ENCODE data around the gene PLEKHA7.

The PLEKHA7 gene

DNA sequence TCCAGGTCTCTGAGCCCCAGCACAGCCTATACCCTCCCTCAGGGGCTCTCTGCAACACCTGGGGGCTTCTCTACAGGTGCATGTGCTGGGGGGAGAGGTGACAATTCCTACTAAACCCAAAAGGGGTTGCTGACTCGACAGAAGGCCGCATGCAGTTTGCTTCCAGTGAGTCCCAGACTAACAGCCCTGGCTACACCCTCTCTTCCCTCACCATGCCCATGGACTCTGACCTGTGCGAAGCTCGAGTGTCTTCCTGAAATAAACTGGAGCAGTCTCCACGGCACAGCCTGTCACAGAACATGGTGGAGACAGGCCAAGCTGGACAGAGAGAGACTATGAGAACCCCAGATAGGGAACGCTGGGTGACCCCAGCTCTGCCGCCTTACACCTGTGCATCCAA is 16.6 kb downstream of the PLEKHA7 start:
- TF ChIP-seq, protein P1, sequence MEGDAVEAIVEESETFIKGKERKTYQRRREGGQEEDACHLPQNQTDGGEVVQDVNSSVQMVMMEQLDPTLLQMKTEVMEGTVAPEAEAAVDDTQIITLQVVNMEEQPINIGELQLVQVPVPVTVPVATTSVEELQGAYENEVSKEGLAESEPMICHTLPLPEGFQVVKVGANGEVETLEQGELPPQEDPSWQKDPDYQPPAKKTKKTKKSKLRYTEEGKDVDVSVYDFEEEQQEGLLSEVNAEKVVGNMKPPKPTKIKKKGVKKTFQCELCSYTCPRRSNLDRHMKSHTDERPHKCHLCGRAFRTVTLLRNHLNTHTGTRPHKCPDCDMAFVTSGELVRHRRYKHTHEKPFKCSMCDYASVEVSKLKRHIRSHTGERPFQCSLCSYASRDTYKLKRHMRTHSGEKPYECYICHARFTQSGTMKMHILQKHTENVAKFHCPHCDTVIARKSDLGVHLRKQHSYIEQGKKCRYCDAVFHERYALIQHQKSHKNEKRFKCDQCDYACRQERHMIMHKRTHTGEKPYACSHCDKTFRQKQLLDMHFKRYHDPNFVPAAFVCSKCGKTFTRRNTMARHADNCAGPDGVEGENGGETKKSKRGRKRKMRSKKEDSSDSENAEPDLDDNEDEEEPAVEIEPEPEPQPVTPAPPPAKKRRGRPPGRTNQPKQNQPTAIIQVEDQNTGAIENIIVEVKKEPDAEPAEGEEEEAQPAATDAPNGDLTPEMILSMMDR (IDR thresholded peaks at IDR 0.05; ENCODE audit: low read depth, low read length, missing control alignments), result no peak
- no peak overlapping the region for H3K4me3 ChIP-seq (replicated peaks; ENCODE audit: low read depth, low read length)
- no peak for DNase-seq (ENCODE audit: extremely low read depth, low read depth)

- H3K4me3 ChIP-seq (replicated peaks; ENCODE audit: low read depth, low read length), result no peak overlapping the region
- TF ChIP-seq, protein P1 (IDR thresholded peaks at IDR 0.05; ENCODE audit: low read depth, low read length, missing control alignments), result no peak
- DNase-seq (ENCODE audit: extremely low read depth, low read depth), result no peak
Observed at GRCh38 chr11:16993495-16993894, 20.7 kb downstream of the PLEKHA7 start.

DNA sequence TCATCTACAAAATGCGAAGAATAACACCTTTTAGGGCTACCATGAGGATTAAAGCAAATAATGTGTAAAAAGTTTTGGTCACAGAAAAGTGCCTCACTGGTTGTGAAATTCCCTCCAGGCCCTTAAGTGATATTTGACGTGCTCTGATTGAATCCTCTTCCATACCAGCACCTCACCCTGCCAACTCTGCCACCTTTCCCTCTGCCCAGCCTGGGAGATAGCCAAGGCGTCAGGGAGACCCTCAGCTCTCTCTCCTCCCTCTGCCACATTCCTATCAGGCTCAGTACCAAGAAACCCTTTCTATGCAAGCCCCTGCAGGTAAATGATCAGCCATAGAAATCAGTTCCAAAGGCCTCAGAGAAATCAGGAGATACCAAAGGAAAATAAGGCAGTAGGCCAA is 21.4 kb downstream of the PLEKHA7 start:
- no peak for DNase-seq (ENCODE audit: extremely low read depth, low read depth)
- TF ChIP-seq, protein P1 (IDR thresholded peaks at IDR 0.05; ENCODE audit: low read depth, low read length, missing control alignments), result no peak

DNA sequence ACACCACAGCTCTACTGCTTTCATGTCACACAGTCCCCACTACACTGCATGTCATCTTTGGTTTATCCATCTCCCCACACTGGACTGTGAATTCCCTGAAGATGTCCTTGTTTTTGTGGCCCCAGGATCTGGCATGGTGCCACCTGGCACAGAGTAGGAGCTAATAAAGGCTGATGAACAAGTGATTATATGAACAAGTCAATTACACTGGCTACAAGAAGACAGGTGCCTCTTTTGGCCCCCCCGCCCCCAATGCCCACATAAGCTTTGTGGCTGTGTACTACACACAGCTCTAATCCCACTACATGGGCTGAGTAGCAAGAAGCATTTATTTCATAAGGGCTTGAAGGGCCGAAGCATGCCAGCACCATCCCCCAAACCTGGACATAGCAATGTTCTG is 24.7 kb downstream of the PLEKHA7 start:
- TF ChIP-seq, protein P1 (IDR thresholded peaks at IDR 0.05; ENCODE audit: low read depth, low read length, missing control alignments), result no peak
- DNase-seq (ENCODE audit: extremely low read depth, low read depth), result no peak
- H3K4me3 ChIP-seq (replicated peaks; ENCODE audit: low read depth, low read length), result no peak overlapping the region

More for the DNA sequence above, 21.4 kb downstream of the PLEKHA7 start:
- H3K4me3 ChIP-seq (replicated peaks; ENCODE audit: low read depth, low read length), result no peak overlapping the region

- DNase-seq (ENCODE audit: extremely low read depth, low read depth), result no peak
- TF ChIP-seq, protein P1 (IDR thresholded peaks at IDR 0.05; ENCODE audit: low read depth, low read length, missing control alignments), result no peak
- H3K4me3 ChIP-seq (replicated peaks; ENCODE audit: low read depth, low read length), result no peak overlapping the region
Observed at GRCh38 chr11:16987205-16987568, 27.0 kb downstream of the PLEKHA7 start.

GRCh38 chr11:16986434-16987204 is 27.6 kb downstream of the PLEKHA7 start:
- no peak for DNase-seq (ENCODE audit: extremely low read depth, low read depth)
- no peak overlapping the region for H3K4me3 ChIP-seq (replicated peaks; ENCODE audit: low read depth, low read length)
- TF ChIP-seq, protein P1 (IDR thresholded peaks at IDR 0.05; ENCODE audit: low read depth, low read length, missing control alignments), result no peak

DNA sequence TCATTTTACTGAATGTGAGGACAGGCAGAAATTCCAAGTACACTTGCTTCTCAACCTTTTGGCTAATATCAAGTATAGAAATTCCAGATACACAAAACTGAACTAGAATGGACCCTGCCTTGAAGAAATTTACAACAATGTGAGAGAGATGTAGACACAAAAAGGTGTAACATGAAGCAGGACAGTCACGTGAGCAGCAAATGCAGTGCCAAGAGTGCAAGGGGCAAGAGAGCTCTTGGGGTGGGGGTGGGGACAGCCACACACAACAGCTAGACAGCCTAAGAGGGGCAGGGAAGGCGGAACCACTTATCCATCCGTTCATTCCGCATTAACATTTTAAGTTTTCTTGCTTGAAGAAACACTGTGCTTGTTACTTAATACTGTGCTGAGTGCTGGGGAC is 28.9 kb downstream of the PLEKHA7 start:
- TF ChIP-seq, protein P1 (IDR thresholded peaks at IDR 0.05; ENCODE audit: low read depth, low read length, missing control alignments), result no peak
- no peak for DNase-seq (ENCODE audit: extremely low read depth, low read depth)
- no peak overlapping the region for H3K4me3 ChIP-seq (replicated peaks; ENCODE audit: low read depth, low read length)

All from HFF-Myc (cell line).